IPS DF 19.7 (cell line): Measurements from ENCODE around the gene BAK1.
"Not testable (repeated sequence)": the region's sequence is repeated elsewhere in the genome, so short reads cannot be mapped to it uniquely, and the experiment has no call there.

Source experiments
- DNase-seq: peaks from one replicate; pipeline ENCODE4 v3.0.0-alpha.2; 2013; ENCODE audit warnings: low read depth, low spot score

The BAK1 gene

GRCh38 chr6:33586108-33586640 lies 6.1 kb upstream of the BAK1 start:
- no peak for DNase-seq

DNA sequence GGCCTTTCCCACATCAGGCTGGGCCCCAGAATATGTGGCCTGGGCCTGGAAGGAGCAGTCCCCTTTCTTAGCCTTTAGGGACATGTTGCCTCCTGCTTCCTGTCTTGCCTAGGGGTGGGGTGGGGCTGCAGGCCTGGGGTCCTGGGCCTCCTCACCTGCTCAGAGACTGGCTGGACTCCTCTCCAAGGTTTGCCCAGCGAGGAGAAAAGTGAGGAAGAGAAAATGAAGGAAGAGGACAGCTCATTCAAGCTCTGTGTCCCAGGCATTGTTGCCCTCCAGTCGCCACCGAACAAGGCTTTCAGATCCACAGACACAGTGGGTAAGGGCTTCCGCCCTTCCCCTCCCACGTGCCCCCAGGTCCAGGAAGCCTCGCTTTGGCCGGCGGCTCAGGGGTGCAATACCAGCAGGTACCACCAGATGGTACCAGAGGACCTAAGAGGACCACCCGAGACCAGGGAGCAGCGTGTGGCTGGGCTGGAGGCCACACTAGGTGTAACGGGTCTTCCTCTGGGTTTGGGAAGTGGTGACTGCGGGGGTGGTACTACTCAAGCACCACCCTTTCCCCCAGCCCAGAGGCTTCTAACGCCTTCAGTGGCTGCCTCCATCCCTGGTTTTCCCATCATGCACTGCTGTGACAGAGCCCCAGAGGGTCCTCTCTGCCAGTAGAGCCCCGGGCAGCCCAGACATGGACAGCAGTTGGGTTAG lies 5.5 kb upstream of the BAK1 start:
- no peak for DNase-seq

DNA sequence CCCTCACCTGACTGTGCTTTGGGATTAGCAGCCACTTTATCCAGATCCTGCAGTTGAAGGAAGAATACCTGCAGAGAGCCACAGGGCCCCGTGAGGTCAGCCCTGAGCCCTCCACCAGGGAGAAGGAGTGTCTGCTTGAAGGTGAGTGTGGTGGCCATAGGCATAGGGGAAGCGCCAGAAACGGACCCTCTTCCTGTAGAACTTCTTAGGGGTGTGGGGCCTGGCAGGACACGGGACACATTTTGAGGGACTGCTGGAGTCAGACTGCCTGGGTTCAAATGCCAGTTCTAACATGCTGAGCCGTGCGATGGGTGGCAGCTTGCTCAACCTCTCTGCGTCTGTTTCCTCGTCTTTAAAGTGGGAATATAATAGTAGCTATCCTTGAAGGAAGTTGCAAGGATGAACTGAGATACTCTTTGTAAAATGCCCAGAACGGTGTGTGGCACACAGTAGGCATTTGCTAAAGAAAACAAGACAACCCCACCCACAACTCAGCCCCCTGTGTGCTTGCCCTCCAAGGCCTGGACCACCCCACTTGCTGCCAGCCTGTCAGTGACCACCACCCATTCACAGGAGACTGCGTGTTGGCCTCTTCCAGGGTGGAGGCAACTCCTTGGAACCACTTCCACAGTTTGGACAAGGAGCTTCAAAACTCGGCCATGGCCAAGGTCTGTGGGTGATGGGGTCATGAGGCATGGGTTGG lies 4.8 kb upstream of the BAK1 start:
- no peak for DNase-seq

GRCh38 chr6:33583591-33584155 lies 3.6 kb upstream of the BAK1 start:
- DNase-seq: no peak

GRCh38 chr6:33581186-33581585 lies 1.1 kb upstream of the BAK1 start:
- no peak for DNase-seq

GRCh38 chr6:33578588-33579011 lies 1.5 kb downstream of the BAK1 start:
- no peak for DNase-seq

DNA sequence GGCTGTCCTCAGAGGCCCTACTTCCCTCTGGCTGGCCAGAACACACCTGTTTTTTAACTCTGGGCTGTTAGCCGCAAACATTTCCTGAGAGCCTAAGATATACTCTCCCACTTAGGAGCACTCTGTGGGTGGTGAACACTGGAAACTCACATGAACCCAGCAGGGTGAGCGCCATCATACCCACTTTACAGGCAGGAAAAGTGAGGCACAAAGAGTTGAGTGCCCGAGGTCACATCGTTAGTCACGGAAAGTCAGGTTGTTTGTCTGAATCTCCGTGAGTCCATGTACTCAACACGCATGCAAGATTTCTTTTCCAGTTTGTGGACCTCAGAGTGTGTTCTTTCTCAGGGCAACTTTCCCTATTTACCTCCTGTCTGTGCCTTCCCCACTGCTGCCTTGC lies 1.9 kb downstream of the BAK1 start:
- no peak for DNase-seq

DNA sequence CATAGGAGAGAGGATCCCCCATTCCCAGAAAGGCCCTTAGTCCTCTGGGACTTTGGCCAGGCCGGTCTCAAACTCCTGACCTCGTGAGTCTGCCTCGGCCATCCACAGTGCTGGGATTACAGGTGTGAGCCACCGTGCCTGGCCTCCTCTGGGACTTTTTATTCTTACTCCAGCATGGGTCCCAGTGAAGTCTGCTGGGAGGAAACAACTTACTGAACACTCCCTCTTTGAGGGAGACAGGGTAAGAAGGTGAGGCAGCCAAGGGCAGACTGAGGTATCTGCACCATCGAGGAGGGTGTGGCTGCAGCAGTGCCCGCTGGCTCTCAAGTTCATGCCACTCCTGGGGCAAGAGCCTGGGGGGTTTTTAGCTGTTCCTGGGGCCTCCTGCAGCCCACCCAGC lies 2.4 kb downstream of the BAK1 start:
- no peak for DNase-seq

- DNase-seq: no peak
These were observed 3.0 kb downstream of the BAK1 start for GRCh38 chr6:33577106-33577535.

- no peak for DNase-seq
These were observed 3.4 kb downstream of the BAK1 start for GRCh38 chr6:33576668-33577067.

- DNase-seq: no peak
These were observed 4.9 kb downstream of the BAK1 start for GRCh38 chr6:33575211-33575610.

DNA sequence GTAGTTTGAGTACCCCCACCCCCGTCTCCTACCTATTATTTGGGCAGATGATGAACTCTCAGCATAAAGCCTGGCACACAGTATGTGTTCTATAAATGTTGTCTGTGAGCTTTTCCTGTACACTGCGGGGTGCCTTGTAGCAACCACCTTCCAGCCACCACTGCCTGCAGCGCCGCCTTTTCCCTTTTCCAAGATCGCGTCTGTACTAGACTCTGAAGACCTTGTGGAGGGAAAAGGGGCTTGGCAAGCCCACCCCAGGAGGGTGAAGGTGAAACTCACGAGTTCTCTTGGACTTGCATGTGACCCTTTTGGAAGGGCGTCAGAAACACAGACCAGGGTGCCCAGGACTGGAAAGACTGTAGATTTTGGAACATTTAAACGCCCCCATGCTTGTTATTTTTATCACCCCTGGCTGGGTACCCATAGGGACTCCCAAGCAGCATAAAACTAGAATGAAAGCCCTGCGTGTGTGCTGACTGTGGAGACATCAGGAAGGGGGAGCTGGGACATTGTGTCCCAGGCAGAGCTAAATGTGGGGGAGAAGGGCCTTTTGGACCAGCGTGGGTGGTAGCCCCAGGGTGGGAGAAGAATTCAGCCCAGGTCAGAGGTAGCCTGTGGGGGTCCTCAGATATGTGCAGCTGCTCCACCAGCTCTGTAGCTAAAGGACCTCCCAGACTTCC lies 8.3 kb downstream of the BAK1 start:
- DNase-seq: no peak

DNA sequence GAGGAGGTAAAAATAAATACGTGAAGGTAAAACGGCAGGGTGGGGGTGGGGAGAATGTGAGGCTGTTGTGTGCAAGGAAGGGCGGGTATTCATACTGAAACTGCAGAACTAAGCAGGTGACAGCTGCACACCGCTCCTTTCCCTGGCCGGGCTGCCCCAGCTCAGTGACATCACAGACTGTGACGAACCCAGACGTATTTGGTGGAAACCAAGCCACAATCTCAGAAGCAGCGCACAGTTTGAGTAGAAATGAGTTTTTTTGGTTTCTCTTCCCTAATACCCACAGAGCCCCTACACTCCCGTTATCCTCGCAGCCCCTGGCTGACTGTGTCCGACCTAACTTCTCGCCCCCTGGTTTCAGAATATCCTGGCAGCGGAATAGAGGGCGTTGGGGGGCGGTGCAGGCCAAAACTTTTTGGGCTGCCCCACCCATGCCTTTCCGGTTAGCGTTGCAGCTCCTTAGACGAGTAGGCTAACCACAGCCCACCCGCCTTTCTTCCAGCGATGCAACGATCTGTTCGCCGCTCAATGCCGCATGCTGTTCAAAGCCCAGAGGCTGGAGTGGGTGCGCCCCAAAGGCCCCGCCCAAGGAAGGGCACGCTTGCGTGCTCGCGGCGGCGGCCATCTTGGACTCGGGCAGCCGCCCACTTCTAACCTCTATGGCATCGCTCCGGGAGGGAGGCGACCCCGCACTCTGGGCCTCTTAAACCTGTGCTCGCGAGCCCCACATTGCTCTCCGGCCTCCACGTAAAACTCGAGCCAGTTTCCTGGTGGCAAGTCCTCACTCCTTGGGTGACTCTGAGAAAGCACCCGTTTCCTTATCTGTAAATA lies 9.1 kb downstream of the BAK1 start:
- no peak for DNase-seq

GRCh38 chr6:33568826-33569570 lies 11.1 kb downstream of the BAK1 start:
- DNase-seq: no peak

DNA sequence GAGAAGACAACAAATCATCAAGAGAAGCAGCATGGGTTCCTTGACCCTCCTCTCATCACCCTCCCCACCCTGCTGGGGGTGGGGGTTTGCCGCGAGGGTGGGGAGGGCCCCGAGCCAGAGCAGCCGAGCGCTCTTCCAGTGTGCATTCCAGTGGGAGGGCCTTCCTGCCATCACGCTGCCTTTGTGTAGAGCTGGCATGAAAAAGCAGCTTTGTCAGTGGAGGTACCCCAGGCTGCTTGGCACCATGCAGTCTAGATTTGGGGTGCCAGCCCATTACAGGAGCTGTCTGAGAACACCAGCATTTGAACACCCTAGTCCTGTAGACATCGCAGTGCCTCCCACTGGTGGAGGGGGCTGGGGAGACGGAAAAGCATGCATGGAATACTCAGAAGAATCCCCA lies 12.2 kb downstream of the BAK1 start:
- no peak for DNase-seq

GRCh38 chr6:33566182-33567084 lies 13.6 kb downstream of the BAK1 start:
- no peak for DNase-seq

GRCh38 chr6:33558801-33559200 lies 21.3 kb downstream of the BAK1 start:
- DNase-seq: no peak

GRCh38 chr6:33557376-33557775 lies 22.7 kb downstream of the BAK1 start:
- no peak for DNase-seq

DNA sequence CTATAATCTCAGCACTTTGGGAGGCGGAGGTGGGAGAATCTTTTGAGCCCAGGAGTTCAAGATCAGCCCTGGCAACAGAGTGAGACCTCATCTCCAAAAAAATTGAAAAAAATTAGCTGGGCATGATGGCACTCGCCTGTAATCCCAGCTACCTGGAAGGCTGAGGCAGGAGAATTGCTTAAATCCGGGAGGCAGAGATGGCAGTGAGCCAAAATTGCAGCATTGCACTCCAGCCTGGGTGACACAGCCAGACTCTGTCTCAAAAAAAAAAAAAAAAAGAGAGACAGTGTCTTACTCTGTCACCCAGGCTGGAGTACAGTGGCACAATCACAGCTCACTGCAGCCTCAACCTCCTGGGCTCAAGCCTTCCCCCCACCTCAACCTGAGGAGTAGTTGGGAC lies 27.2 kb downstream of the BAK1 start:
- not testable (repeated sequence) for DNase-seq

DNA sequence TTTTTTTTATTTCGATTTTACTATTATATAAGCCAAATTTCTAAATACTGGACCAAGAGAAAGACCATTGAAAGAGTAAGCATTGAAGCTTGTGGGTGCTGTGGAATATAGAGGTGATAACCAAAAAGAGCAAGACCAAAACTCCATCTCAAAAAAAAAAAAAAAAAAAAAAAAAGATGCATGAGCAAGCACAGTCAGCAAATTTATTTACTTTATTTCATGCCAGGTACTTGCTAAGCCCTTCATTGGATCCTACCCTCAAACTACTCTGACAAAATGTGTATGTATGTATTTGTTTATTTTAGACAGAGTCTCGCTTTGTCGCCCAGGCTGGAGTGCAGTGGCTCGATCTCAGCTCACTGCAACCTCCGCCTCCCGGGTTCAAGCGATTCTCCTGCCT lies 27.8 kb downstream of the BAK1 start:
- no peak for DNase-seq
